ENCODE data around the gene PRRT1. TPM values are rescaled to one million over a fixed set of nuclear protein-coding genes. Genes with fewer than 3 reads are reported as not detected.

Gene PRRT1
- total RNA-seq, 2 experiments from 2014 or later, result 0.47 to 2.4 TPM

DNA sequence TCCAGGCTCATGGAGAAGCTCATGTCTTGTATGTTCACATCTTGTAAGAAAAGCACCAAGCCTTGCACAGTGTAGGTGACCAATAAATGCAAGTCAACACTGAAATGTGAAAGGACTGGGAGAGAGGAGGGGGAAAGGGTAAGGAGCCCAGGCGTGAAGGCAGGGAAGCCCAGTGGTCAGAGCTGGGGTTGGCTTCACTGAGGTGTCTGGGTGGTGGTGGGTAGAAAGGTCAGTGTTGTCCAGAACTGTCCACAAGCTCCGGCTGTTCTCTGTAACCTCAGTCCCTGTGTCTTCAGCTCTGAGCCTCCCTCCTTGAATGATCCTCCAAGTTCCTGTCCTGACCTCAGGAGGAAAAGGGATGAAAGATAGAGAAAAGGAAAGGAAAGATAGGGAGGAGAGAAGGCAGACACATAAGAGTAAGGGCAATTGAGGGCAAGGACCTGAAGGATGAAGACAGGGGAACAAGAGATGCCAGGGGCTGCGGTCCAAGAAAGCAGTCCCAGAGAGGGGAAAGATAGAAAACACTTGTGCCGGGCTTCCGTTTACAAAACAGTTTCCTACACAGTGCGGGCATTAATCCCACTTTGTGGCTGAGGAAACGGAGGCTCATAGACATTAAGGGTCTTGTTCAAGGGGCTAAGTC is 40.2 kb downstream of the PRRT1 start:
- intact Hi-C loops (cut with micrococcal nuclease; ENCODE audit: unreplicated experiment), result no loop called here

GRCh38 chr6:32110632-32111031 is 41.1 kb downstream of the PRRT1 start:
- H2AFZ ChIP-seq (ENCODE audit: low read length), result no peak overlapping the region
- TF ChIP-seq, protein P1, sequence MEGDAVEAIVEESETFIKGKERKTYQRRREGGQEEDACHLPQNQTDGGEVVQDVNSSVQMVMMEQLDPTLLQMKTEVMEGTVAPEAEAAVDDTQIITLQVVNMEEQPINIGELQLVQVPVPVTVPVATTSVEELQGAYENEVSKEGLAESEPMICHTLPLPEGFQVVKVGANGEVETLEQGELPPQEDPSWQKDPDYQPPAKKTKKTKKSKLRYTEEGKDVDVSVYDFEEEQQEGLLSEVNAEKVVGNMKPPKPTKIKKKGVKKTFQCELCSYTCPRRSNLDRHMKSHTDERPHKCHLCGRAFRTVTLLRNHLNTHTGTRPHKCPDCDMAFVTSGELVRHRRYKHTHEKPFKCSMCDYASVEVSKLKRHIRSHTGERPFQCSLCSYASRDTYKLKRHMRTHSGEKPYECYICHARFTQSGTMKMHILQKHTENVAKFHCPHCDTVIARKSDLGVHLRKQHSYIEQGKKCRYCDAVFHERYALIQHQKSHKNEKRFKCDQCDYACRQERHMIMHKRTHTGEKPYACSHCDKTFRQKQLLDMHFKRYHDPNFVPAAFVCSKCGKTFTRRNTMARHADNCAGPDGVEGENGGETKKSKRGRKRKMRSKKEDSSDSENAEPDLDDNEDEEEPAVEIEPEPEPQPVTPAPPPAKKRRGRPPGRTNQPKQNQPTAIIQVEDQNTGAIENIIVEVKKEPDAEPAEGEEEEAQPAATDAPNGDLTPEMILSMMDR (conservative IDR thresholded peaks at IDR 0.05; ENCODE audit: low read length), result no peak
- no peak for TF ChIP-seq EZH2phosphoT487 (IDR thresholded peaks at IDR 0.05; ENCODE audit: borderline replicate concordance, low read depth, low read length)
- H3K27ac ChIP-seq (ENCODE audit: low read depth, low read length, poor library complexity, severe bottlenecking), result no peak overlapping the region
- H3K4me1 ChIP-seq (ENCODE audit: insufficient read depth, low read length, poor library complexity, severe bottlenecking), result no peaks in the 10 kb centered on the region
- POLR2A ChIA-PET, result no interaction called here
- no TSS peak for BruUV-seq (replicated peaks)
- H3K9me3 ChIP-seq (ENCODE audit: low read length), result no peaks in the 10 kb centered on the region
- no peak overlapping the region for H3K4me3 ChIP-seq (ENCODE audit: low read depth, low read length, poor library complexity, severe bottlenecking)
- CTCF ChIA-PET (ENCODE audit: unreplicated experiment), result interaction anchor here (0.6 kb wide), 1 partner anchor 86 kb away, joined by 15 read pairs; no protein-coding TSS in a partner anchor
- peaks cover 13% of the 10 kb centered on the region; the same call in 1 of the 2 replicates for H3K36me3 ChIP-seq (ENCODE audit: insufficient read depth, low read length)
- no peak overlapping the region for H3K4me2 ChIP-seq (ENCODE audit: low read length)
- H3K9me2 ChIP-seq (ENCODE audit: insufficient read depth, low read length), result no peaks in the 10 kb centered on the region
- no peaks in the 10 kb centered on the region for H3K79me2 ChIP-seq (ENCODE audit: insufficient read depth, low read depth, low read length)
- no peaks in the 10 kb centered on the region; the same call in 1 of the 2 replicates for H4K20me1 ChIP-seq (ENCODE audit: insufficient read depth, low read length)
- DNase-seq (ENCODE audit: low spot score), result no peak
- intact Hi-C loops (cut with micrococcal nuclease; ENCODE audit: unreplicated experiment), result no loop called here

More for the DNA sequence above, 40.2 kb downstream of the PRRT1 start:
- no peak for TF ChIP-seq EZH2phosphoT487 (IDR thresholded peaks at IDR 0.05; ENCODE audit: borderline replicate concordance, low read depth, low read length)
- TF ChIP-seq, protein P1 (conservative IDR thresholded peaks at IDR 0.05; ENCODE audit: low read length), result no peak
- Histone ChIP-seq H4K20me1 (ENCODE audit: insufficient read depth, low read length) (no peaks in the 10 kb centered on the region; the same call in 1 of the 2 replicates), H3K9me2 (ENCODE audit: insufficient read depth, low read length) (no peaks in the 10 kb centered on the region), H3K27ac (ENCODE audit: low read depth, low read length, poor library complexity, severe bottlenecking) (no peak overlapping the region), H3K4me1 (ENCODE audit: insufficient read depth, low read length, poor library complexity, severe bottlenecking) (no peaks in the 10 kb centered on the region), H3K79me2 (ENCODE audit: insufficient read depth, low read depth, low read length) (no peaks in the 10 kb centered on the region), H3K36me3 (ENCODE audit: insufficient read depth, low read length) (peaks cover 22% of the 10 kb centered on the region; the same call in 1 of the 2 replicates), H3K4me2 (ENCODE audit: low read length) (no peak overlapping the region), H2AFZ (ENCODE audit: low read length) (no peak overlapping the region), H3K9me3 (ENCODE audit: low read length) (no peaks in the 10 kb centered on the region), H3K4me3 (ENCODE audit: low read depth, low read length, poor library complexity, severe bottlenecking) (no peak overlapping the region)
- CTCF ChIA-PET (ENCODE audit: unreplicated experiment), result no interaction called here
- no TSS peak for BruUV-seq (replicated peaks)
- POLR2A ChIA-PET, result interaction anchor here (0.5 kb wide), 1 partner anchor 672 kb away, joined by 3 read pairs; no protein-coding TSS in a partner anchor
- no peak for DNase-seq (ENCODE audit: low spot score)

GRCh38 chr6:32109765-32110160 is 42.0 kb downstream of the PRRT1 start:
- ChIA-PET CTCF (ENCODE audit: unreplicated experiment) (no interaction called here), POLR2A (interaction anchor here (0.7 kb wide), 1 partner anchor 18 kb away, joined by 3 read pairs; no protein-coding TSS in a partner anchor)
- Histone ChIP-seq H3K9me2 (ENCODE audit: insufficient read depth, low read length) (no peaks in the 10 kb centered on the region), H3K36me3 (ENCODE audit: insufficient read depth, low read length) (peaks cover 6% of the 10 kb centered on the region; the same call in 1 of the 2 replicates), H3K4me3 (ENCODE audit: low read depth, low read length, poor library complexity, severe bottlenecking) (no peak overlapping the region), H3K79me2 (ENCODE audit: insufficient read depth, low read depth, low read length) (no peaks in the 10 kb centered on the region), H3K9me3 (ENCODE audit: low read length) (no peaks in the 10 kb centered on the region), H2AFZ (ENCODE audit: low read length) (no peak overlapping the region), H4K20me1 (ENCODE audit: insufficient read depth, low read length) (no peaks in the 10 kb centered on the region; the same call in 1 of the 2 replicates), H3K4me1 (ENCODE audit: insufficient read depth, low read length, poor library complexity, severe bottlenecking) (no peaks in the 10 kb centered on the region), H3K4me2 (ENCODE audit: low read length) (no peak overlapping the region), H3K27ac (ENCODE audit: low read depth, low read length, poor library complexity, severe bottlenecking) (no peak overlapping the region)
- no TSS peak for BruUV-seq (replicated peaks)
- DNase-seq (ENCODE audit: low spot score), result no peak
- intact Hi-C loops (cut with micrococcal nuclease; ENCODE audit: unreplicated experiment), result no loop called here
- TF ChIP-seq EZH2phosphoT487 (IDR thresholded peaks at IDR 0.05; ENCODE audit: borderline replicate concordance, low read depth, low read length), result no peak
- TF ChIP-seq, protein P1 (conservative IDR thresholded peaks at IDR 0.05; ENCODE audit: low read length), result no peak

All from OCI-LY7 (cell line).